Mesenchymal stem cell (in vitro differentiated cells and primary cell): ENCODE measurements around the gene LRRC71.
A peak's percentile ranks its signal among the peaks of the same experiment; 100 is the strongest.

Experiments used
- DNase-seq: peaks from one replicate; pipeline ENCODE4 v3.0.0-alpha.2; 2013
- H2AFZ ChIP-seq: one replicate; pipeline ENCODE4 v1.6.1; 2013; ENCODE audit warnings: low read depth, mild to moderate bottlenecking, control low read depth, inconsistent platforms, low read length, moderate library complexity
- H2AK5ac ChIP-seq: 2 replicates; pipeline ENCODE4 v1.6.1; 2013; ENCODE audit warnings: low read length, moderate library complexity, mild to moderate bottlenecking, inconsistent platforms; ENCODE audit not compliant: severe bottlenecking
- H2BK120ac ChIP-seq: one replicate; pipeline ENCODE4 v1.6.1; 2013; ENCODE audit warnings: low read depth, mild to moderate bottlenecking, inconsistent platforms, low read length, moderate library complexity
- H2BK12ac ChIP-seq, 2 experiments: one replicate each; pipeline ENCODE4 v1.6.1; 2013; ENCODE audit warnings: inconsistent platforms in 2 of 2, low read length in 2 of 2, mild to moderate bottlenecking in 2 of 2, moderate library complexity in 2 of 2, control low read depth in 1 of 2
- H2BK15ac ChIP-seq: one replicate; pipeline ENCODE4 v1.6.1; 2013; ENCODE audit warnings: mild to moderate bottlenecking, low read depth, inconsistent platforms; ENCODE audit not compliant: poor library complexity, severe bottlenecking
- H2BK5ac ChIP-seq: 2 replicates; pipeline ENCODE4 v1.6.1; 2013; ENCODE audit warnings: low read depth, mild to moderate bottlenecking, low read length, control low read depth, inconsistent platforms; ENCODE audit not compliant: poor library complexity, severe bottlenecking
- H3K14ac ChIP-seq, 2 experiments: one replicate each; pipeline ENCODE4 v1.6.1; 2013; ENCODE audit warnings: inconsistent platforms in 2 of 2, low read length in 2 of 2, control low read depth in 1 of 2, mild to moderate bottlenecking in 1 of 2, moderate library complexity in 1 of 2
- H3K18ac ChIP-seq, 2 experiments: one replicate each; pipeline ENCODE4 v1.6.1; 2013; ENCODE audit warnings: inconsistent platforms in 2 of 2, low read length in 2 of 2, control low read depth in 1 of 2, low read depth in 1 of 2, mild to moderate bottlenecking in 1 of 2
- H3K23ac ChIP-seq, 2 experiments: one replicate each; pipeline ENCODE4 v1.6.1; 2013; ENCODE audit warnings: inconsistent platforms in 2 of 2, low read length in 2 of 2, mild to moderate bottlenecking in 2 of 2, moderate library complexity in 2 of 2, control low read depth in 1 of 2
- H3K27ac ChIP-seq: 2 replicates; pipeline ENCODE4 v1.5.1; 2013; ENCODE audit warnings: mild to moderate bottlenecking, moderate library complexity, low read length, control low read depth, inconsistent platforms; ENCODE audit not compliant: poor library complexity, severe bottlenecking
- H3K27me3 ChIP-seq, 2 experiments: 2 replicates each; pipeline versions ENCODE4 v1.6.1 to v1.7.0; 2013; ENCODE audit warnings: low read length in 2 of 2, mild to moderate bottlenecking in 2 of 2, moderate library complexity in 2 of 2, control low read depth in 1 of 2, inconsistent platforms in 1 of 2; ENCODE audit not compliant: control insufficient read depth in 1 of 2, insufficient read depth in 1 of 2
- H3K36me3 ChIP-seq, 2 experiments: 2 replicates each; pipeline versions ENCODE4 v1.6.1 to v1.7.0; 2013; ENCODE audit warnings: low read length in 2 of 2, control low read depth in 1 of 2, inconsistent platforms in 1 of 2, low read depth in 1 of 2, mild to moderate bottlenecking in 1 of 2; ENCODE audit not compliant: insufficient read depth in 2 of 2, control insufficient read depth in 1 of 2
- H3K4ac ChIP-seq, 2 experiments: one replicate each; pipeline ENCODE4 v1.6.1; 2013; ENCODE audit warnings: inconsistent platforms in 2 of 2, low read length in 2 of 2, mild to moderate bottlenecking in 2 of 2, moderate library complexity in 2 of 2, control low read depth in 1 of 2, low read depth in 1 of 2
- H3K4me1 ChIP-seq: 2 replicates; pipeline ENCODE4 v1.6.1; 2013; ENCODE audit warnings: low read depth, low read length, control low read depth; ENCODE audit not compliant: control insufficient read depth, insufficient read depth
- H3K4me2 ChIP-seq: 2 replicates; pipeline ENCODE4 v1.6.1; 2013; ENCODE audit warnings: low read length, mild to moderate bottlenecking, inconsistent platforms; ENCODE audit not compliant: poor library complexity, severe bottlenecking
- H3K4me3 ChIP-seq, 2 experiments: 2 replicates each; pipeline versions ENCODE4 v1.5.1 to v1.7.0; 2013; ENCODE audit warnings: low read length in 2 of 2, mild to moderate bottlenecking in 2 of 2, control low read depth in 1 of 2, low read depth in 1 of 2; ENCODE audit not compliant: insufficient read depth in 1 of 2
- H3K79me1 ChIP-seq: replicated peaks from 2 replicates; pipeline ENCODE4 v1.6.1; 2013; ENCODE audit warnings: mild to moderate bottlenecking, control low read depth, low read length, inconsistent platforms; ENCODE audit not compliant: poor library complexity, severe bottlenecking
- H3K9ac ChIP-seq: 2 replicates; pipeline ENCODE4 v1.7.0; 2013; ENCODE audit warnings: mild to moderate bottlenecking, low read length, moderate library complexity
- H3K9me3 ChIP-seq: 2 replicates; pipeline ENCODE4 v1.7.0; 2013; ENCODE audit warnings: mild to moderate bottlenecking, low read length; ENCODE audit not compliant: control insufficient read depth
- H4K8ac ChIP-seq: one replicate; pipeline ENCODE4 v1.6.1; 2013; ENCODE audit warnings: inconsistent platforms, mild to moderate bottlenecking, low read length, moderate library complexity
- H4K91ac ChIP-seq: one replicate; pipeline ENCODE4 v1.6.1; 2013; ENCODE audit warnings: mild to moderate bottlenecking, low read length, inconsistent platforms
- WGBS: methylation state at CpG from one replicate; pipeline ENCODE4 v1.1.7; 2013; ENCODE audit warnings: mixed read lengths; 5-methylcytosine and 5-hydroxymethylcytosine counted together

LRRC71 gene

DNA sequence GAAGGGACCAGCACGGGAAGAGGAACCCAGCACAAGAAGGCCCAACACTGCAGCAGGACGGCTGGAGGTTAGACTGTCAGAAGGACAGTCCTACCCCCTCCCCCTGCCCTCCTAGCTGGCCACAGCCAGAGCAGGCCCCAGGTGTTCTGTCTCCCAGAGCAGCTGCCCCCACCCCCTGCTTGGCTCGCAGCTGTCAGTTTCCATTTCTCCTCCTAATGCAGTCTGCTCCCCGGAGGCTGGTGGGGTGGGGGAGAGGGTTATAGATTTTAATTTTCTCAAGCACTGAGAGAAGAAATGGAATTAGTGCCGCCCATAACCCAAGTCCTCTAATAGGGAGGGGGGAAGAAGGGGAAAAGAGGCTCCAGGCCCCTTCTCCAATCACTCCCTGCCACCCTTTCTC is 40.0 kb upstream of the LRRC71 start:
- WGBS: 80% methylated on average over 4 of the region's 5 CpGs
- no peak overlapping the region for H2AFZ ChIP-seq
- H3K36me3 ChIP-seq: no peaks in the 10 kb centered on the region
- H3K9me3 ChIP-seq: no peaks in the 10 kb centered on the region
- H3K4me1 ChIP-seq: no peaks in the 10 kb centered on the region
- H3K27me3 ChIP-seq: peaks cover 82 to 96% of the 10 kb centered on the region in 2 experiments
- H2AK5ac ChIP-seq: no peak overlapping the region
- peak overlapping the region; percentile 34 for H4K91ac ChIP-seq
- H3K27ac ChIP-seq: no peak overlapping the region
- H2BK12ac ChIP-seq: no peak overlapping the region
- H3K14ac ChIP-seq: no peak overlapping the region
- H4K8ac ChIP-seq: no peak overlapping the region
- no peak overlapping the region for H2BK5ac ChIP-seq
- no peak overlapping the region for H3K23ac ChIP-seq
- H3K18ac ChIP-seq: no peak overlapping the region
- no peak overlapping the region for H2BK15ac ChIP-seq
- no peaks in the 10 kb centered on the region for H3K79me1 ChIP-seq
- H3K9ac ChIP-seq: no peak overlapping the region
- no peak overlapping the region for H3K4me3 ChIP-seq
- H3K4me2 ChIP-seq: no peak overlapping the region
- H2BK120ac ChIP-seq: no peak overlapping the region
- DNase-seq: no peak
- no peak overlapping the region for H3K4ac ChIP-seq

- Histone ChIP-seq H3K4me1 (no peaks in the 10 kb centered on the region), H2BK15ac (no peak overlapping the region), H3K36me3 (no peaks in the 10 kb centered on the region), H2BK120ac (no peak overlapping the region), H3K9ac (no peak overlapping the region), H3K14ac (no peak overlapping the region), H2BK5ac (no peak overlapping the region), H4K8ac (no peak overlapping the region), H3K4me2 (no peak overlapping the region), H2AFZ (no peak overlapping the region), H3K4me3 (no peak overlapping the region), H2AK5ac (no peak overlapping the region), H2BK12ac (no peak overlapping the region), H3K9me3 (no peaks in the 10 kb centered on the region), H3K79me1 (no peaks in the 10 kb centered on the region), H3K23ac (no peak overlapping the region), H3K4ac (no peak overlapping the region), H3K27me3 (peaks cover 82 to 96% of the 10 kb centered on the region in 2 experiments), H3K27ac (no peak overlapping the region), H4K91ac (no peak overlapping the region), H3K18ac (no peak overlapping the region)
- WGBS: 75% methylated on average over 10 of the region's 10 CpGs
- no peak for DNase-seq
Observed at GRCh38 chr1:156881101-156881500, 39.3 kb upstream of the LRRC71 start.

DNA sequence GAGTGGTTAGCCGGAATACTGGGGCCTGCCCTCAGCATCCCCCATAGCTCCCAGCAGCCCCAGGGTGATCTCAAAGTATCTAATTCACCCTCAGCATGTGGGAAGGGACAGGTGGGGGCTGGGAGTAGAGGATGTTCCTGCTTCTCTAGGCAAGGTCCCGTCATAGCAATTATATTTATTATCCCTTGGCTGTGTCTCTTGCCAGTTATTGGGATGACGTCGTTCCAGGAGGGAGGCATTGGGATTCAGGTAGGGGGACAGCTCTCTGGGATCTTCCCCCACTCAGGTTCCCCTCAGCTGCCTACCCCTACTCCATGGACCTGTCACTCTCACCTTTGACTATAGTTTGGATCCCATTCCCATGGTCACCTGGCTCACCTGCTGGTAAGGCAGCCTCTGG is 38.8 kb upstream of the LRRC71 start:
- Histone ChIP-seq H3K4me3 (no peak overlapping the region), H3K18ac (no peak overlapping the region)
- 88% methylated on average over 3 of the region's 4 CpGs for WGBS

GRCh38 chr1:156882543-156882942 is 37.9 kb upstream of the LRRC71 start:
- Histone ChIP-seq H3K4me2 (no peak overlapping the region), H4K8ac (no peak overlapping the region), H3K14ac (no peak overlapping the region), H2BK15ac (no peak overlapping the region), H2BK12ac (no peak overlapping the region), H2BK120ac (no peak overlapping the region), H2AFZ (no peak overlapping the region), H3K4me3 (no peak overlapping the region), H3K9ac (no peak overlapping the region), H2BK5ac (no peak overlapping the region), H3K4ac (no peak overlapping the region), H3K18ac (no peak overlapping the region), H3K23ac (peak overlapping the region in 1 of 2 experiments; percentile 11), H4K91ac (no peak overlapping the region), H3K36me3 (no peaks in the 10 kb centered on the region), H3K9me3 (no peaks in the 10 kb centered on the region), H3K4me1 (no peaks in the 10 kb centered on the region), H3K27me3 (peaks cover 86 to 96% of the 10 kb centered on the region in 2 experiments), H2AK5ac (no peak overlapping the region), H3K27ac (no peak overlapping the region), H3K79me1 (no peaks in the 10 kb centered on the region)
- no peak for DNase-seq
- 80% methylated on average over 3 of the region's 3 CpGs for WGBS

More for the DNA sequence above, 38.8 kb upstream of the LRRC71 start:
- Histone ChIP-seq H3K36me3 (no peaks in the 10 kb centered on the region), H2AK5ac (no peak overlapping the region), H2BK120ac (no peak overlapping the region), H2AFZ (no peak overlapping the region), H3K79me1 (no peaks in the 10 kb centered on the region), H2BK5ac (no peak overlapping the region), H4K8ac (no peak overlapping the region), H3K9me3 (no peaks in the 10 kb centered on the region), H3K4me1 (no peaks in the 10 kb centered on the region), H3K4ac (no peak overlapping the region), H3K23ac (no peak overlapping the region), H3K9ac (no peak overlapping the region), H2BK12ac (no peak overlapping the region), H3K27ac (no peak overlapping the region), H3K4me2 (no peak overlapping the region), H4K91ac (no peak overlapping the region), H2BK15ac (no peak overlapping the region), H3K14ac (no peak overlapping the region), H3K27me3 (peaks cover 85 to 96% of the 10 kb centered on the region in 2 experiments)
- DNase-seq: no peak
